Hematopoietic multipotent progenitor cell treated with erythropoietin and hydrocortisone succinate and interleukin-3 and kit ligand, for 15 days (in vitro differentiated cells): Measurements from ENCODE around the gene DLX1.
A peak's percentile ranks its signal among the peaks of the same experiment; 100 is the strongest.

Experiments
- DNase-seq: peaks from one replicate; pipeline ENCODE4 v3.0.0-alpha.2; 2015; ENCODE audit warnings: low spot score

DLX1 gene

DNA sequence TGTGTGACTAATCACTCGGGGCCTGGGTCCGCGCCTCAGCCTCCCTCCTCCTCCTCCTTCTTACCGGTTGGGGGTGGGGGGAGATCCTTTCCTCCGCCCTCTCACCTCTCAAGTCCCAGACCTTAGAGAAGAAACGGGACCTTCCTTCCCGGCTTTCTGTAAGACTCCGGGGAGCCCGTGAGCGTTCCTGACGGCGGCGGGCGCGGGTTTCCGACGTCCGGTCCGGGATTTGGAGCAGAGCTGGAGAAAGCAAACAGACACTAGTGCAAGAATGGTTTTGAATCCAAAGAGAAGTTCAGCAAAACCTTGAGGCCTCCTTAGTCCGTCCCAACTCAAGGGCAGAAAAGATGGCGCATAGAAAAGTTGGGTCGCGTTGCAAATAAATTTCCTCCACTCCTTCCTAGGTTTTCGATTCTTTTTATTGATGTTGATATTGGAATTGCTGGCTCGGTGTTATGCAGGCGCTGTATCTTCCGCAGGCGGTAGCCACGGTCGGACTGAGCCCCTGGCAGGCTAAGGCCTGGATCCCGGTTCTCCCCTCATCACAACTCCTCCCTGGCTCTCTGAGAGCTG lies 2.0 kb downstream of the DLX1 start:
- DNase-seq: no peak

DNA sequence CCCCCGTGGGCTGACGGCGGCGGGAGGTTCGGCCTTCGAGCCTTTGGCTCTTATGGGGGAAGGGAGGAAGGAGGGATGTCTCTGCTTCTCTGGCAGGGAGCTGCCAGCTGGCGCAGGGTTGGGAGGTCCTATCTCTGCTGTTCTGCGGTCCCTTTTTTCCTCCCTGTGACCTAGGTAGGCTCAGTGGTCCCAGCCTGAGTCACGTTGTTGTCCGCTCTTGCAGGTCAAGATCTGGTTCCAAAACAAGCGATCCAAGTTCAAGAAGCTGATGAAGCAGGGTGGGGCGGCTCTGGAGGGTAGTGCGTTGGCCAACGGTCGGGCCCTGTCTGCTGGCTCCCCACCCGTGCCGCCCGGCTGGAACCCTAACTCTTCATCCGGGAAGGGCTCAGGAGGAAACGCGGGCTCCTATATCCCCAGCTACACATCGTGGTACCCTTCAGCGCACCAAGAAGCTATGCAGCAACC lies 2.5 kb downstream of the DLX1 start:
- DNase-seq: no peak

DNA sequence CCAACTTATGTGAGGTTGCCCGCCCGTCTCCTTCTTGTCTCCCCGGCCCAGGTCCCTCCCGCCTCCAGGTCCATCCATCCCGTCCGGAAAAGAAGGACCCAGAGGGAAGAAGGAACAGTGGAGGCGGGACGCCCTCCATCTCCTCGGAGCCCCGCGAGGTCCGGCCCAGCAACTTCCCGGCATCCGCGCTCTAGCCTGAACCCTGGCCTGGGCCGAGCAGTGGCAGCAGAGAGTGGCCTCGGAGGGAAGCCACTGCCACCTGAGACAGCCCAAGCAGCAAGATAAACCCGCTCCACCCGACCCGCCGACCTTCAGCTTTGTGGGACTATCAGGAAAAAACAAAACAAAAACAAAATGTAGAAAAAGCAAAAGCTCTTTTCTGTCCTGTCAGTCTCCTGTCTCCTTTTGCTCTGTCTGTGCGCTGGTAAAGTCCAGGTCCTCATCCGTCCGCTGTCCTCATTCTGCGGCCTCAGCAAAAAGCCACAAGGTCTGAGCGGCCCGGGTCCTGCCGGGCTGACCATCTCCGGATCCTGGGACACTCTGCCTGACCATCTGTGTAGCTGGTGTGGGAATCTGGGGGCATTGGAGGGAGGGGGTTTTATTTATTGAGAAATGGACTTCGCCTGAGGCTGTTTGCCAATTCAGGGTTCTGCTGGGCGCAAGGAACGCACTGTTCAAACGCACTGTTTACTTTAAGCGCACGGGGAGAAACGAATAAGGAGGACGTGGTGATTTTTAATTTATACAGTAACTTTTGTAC lies 3.1 kb downstream of the DLX1 start:
- no peak for DNase-seq

DNA sequence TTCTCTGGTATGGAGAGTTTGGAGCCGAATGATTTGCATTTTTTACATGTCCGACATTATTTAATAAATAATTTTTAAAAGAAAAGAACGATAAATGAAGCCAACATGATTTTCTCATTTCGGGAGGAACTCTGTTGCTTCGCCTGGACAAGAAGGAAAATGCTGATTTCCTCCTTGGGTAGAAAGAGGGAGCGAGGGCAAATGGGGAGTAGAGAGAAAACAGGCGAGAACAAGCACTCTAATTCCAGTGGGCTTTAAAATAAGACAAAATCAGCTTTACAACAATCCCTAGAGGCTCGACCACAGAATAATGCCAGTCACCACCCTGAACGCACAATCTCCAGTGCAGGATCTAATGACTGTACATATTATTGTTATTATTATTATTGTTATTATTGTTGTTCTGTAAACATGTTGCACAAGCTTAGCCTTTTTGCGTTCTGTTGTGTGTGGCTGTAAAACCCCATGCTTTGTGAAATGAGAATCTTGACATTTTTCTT lies 3.7 kb downstream of the DLX1 start:
- no peak for DNase-seq

DNA sequence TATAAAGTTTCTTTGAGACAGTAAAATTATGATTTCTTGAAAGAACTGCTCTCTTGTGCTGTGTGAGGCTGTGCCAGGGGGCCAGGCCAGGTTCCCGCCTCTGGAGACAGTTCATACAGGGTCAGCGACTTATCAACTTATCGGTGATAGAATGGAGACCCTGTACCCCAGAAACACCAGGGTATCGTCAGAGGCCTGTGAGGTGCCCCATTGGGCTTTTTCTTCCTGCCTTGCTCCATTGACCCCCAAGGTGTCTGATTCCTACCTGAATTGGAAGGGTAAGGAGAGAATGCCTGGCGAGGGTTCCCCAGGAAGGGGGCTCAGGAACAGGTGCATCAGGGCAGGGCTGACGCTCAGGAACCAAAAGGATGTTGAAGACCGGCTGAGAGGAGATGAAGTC lies 4.3 kb downstream of the DLX1 start:
- DNase-seq: no peak

DNA sequence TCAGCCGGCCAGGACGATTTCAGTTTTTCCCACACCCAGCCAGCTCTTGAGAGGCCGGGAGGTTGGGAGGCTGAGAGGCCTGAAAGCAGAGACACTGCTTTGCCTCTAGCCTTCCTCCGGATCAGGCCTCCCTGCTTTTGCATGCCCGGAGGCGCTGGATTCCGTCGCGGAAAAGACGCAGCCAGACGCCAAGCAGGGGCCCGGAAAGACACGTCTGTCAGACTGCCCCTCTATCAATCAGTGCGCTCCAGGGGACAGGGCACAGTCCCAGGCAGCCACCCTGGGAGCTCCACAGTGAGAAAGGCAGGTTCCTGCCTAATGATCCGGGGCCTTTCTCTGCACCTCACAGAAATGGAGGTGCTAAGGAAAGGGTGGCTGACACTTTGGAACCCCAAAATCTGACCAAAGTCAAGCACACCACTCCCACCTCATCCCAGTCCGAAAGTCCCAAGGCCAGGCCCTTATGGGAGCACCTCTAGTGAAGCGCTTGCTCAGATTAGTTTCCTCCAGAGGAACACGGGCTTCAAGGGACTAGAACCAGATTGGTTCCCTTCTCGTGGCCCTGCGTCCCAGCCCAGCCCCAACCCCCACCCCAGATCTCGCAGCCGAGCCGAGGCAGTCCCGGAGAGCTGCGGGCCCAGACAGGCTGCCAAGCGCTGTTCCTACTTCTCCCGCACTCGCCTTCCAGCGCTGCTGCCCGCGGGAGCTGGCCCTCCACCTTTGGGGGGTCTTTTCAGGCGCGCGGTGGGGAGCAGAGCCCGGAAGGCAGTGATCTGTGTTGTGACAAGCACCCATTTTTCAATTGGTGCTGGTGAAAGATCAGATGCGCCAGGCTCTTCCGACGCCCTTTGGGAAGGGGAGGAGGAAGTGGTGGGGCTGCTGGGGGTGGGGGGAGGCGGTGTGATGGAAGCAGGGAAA lies 5.0 kb downstream of the DLX1 start:
- DNase-seq: no peak

DNA sequence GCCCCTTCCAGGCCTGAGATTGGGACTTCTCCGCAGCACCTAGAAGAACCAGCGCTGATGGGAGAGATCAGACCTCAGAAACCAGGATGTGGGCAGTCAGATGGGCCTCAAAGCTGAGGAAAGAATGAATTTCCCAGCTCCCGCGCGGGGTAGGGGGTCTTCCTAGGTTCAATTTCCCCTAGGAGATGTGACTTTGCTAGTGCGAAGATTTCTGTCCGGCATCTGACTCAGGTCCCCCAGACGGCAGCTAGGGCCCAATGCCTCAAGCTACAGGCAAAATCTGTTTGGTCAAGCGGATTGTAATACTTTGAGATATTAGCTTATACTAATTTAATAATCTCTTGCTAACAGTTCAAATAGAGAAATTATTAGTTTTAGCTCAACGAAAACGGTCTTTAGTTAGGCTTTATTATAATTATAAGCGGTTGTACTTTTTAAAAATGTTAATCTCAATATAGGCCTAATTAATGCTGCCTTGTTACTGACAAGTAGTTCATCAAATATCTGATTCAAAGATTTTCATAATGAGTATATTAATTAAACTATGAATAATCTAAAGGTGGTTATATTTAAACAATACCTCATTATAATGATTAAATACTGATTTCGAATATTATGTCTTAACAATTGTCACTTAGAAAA lies 5.8 kb downstream of the DLX1 start:
- DNase-seq: no peak

DNA sequence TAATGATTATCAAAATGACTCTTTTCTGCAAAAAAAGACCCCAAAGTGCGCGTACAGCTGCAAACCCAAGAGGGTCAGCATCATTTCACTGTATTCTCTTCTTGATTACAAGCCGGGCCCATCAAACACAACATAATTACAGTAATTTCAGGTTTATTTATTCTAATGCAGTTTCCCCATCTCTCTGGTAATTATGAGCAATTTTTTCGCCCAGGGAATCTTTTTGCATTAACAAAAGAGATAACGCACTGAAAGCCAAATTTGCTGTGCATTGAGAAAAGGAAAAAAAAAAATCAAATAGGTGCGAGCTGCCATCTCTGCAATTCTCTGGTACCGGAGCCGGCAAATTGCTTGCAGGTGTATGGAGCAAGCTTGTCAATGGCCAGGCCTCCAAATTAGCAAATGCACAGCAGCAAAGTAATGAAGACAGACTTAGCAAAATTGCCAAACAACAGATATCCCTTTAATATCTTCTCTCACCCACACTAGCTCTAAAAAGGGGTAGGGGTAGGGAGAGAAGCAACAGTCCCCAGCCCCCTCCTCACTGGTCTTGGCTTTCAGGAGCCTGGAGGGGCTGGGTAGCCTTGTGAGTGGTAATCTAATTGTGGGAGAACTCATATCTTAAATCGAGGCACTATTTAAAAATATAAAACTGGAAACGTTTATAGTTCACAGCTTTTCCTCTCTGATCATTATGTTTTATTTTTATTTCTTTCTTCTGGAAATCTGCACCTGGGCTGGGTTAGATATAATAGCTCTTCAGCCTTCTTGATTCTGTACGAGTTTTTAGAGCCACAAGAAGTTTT lies 6.7 kb downstream of the DLX1 start:
- no peak for DNase-seq

DNA sequence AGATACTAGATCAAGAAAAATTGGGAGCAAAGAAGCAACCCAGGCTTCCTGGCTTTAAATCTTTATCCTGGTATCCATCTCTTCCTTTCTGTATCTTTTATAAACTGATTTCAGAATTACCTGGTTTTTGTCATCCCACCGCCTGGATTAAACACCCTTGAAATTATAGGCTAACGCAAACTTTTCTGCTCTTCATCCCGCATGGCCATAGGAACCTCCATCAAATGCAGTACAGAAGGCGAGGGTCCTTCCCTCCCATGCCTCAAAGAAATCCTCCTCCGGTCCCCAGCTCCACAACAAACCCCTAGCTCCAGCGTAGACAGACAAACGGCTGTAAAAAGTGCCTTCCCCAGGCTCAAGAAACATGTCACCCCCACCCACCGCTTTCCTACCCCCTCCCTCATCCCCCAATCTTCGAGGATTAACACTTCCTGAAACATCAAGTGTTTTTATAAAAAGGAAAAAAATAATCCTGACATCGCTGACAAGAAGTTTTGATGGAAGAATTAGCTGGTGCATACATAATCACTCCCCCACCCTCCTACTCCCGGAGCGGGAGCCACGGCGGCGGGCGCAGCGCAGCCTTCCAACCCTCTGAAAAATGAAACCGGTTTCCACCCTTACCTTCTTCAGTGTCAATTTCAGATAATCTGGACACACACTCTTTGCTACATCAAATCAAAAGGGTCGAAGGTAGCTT lies 7.6 kb downstream of the DLX1 start:
- no peak for DNase-seq

DNA sequence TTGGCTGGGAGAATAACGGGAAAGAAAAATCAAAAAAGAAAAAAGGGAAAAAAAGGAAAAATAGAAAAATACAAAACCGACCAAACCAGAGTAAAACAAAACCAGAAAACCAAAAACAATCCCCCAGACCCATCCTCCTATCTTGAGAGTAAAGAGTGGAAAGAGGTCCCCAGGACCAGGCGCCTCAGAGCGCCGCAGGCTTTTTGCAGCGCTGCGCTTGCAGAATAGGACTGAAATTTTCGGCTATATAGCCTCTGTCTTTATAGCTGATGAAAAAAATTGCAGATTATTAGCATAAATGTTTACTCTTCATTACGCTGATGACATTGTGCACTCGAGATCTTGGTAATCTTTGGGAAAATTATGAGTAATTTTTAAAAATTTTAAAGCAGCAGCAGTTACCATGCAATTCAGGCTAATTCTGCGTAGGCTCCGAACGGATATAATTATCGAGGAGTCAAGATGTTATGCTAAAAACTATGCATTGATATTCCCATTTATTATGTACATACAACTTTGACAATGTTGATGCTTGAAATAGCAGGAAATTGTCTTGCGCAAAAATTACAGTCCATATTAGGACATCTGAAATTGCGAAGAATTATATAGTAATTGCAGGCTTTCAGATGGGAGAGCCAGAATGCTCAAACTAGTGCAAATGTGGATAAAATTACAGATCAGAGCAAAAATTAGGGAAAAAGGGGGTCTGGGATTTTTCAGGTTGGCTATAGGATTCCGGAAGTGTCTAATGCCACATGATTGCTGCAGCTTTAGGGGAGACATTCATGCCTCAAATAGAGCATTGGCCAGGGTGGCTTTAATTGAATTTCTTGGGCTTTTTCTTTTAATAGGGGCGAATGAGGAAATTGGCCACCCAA lies 8.3 kb downstream of the DLX1 start:
- DNase-seq: no peak

DNA sequence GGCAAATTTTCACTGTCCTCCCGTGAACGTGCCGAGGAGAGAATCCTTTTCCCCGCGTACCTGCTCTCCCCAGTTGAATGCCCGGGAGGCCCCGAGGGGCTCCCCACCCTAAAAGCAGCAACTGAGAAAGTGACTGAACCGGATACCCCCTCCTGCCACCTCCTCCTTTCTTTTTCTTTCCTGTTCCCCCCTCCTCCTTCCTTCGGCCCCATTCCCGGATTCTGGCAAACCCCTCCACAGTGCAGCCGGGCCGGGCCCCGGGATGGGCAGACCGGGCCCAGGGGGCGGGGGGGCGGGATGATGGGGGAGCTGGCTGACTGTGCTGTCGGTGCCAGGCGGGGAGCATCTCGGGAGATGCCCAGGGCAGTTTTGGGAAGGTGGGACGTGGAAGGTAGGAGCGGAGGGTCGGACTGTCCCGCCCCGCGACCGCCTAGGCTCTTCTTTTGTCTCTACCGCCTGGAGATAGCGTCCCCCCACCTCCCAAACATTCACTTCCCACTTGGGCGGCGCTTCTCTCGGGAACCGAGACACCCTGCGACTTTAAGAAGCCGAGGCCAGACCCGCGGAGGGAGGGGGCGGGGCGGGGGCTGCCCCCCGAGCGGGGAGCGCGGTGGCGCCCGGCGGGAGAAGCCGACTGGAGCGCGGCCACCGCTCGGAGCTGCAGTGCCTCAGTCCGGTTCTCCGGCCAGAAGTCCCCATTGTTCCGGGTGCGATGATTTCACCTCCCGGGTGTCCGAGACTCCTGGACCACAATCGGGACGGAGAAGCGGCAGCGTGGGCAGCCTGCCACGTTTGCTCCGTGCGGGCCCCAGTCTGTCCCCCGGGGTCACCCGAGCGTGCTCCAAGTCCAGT lies 9.2 kb downstream of the DLX1 start:
- no peak for DNase-seq

DNA sequence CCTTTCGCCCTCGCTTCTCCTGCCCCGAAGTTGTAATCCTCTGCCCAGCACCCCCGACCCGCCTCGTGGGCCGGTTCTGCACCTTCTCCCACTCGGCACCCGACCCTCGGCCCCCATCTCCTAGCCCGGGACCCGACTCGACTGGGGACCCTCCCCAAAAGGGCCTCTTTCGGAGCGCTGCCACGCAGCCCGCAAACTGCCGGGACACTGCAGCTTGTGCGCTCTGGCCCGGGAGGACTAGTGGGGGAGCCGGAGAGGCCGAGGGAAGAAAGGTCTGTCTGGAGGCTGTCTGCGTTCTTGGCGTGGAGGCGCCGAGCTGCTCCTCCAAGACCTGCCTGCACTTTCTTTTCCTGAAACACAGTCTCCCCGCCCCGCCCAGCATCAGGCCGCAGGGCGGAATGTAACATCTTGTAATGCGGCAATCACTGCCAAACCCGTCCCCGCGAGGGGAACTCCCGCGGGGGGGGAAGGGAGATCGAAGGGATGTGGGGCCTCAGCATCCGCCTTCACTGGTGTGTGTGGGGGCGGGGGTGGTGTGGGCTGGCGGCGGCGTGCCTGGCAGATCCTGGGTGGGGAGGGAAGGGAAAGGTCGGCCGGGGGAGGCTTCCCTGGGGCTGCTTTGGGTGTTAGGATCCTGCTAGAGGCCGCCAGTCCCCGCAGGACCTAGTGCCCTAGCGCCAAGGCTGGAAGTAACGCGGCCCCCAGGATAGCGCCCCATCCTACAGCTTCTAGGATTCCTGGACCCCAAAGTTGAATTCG lies 10.0 kb downstream of the DLX1 start:
- no peak for DNase-seq

DNA sequence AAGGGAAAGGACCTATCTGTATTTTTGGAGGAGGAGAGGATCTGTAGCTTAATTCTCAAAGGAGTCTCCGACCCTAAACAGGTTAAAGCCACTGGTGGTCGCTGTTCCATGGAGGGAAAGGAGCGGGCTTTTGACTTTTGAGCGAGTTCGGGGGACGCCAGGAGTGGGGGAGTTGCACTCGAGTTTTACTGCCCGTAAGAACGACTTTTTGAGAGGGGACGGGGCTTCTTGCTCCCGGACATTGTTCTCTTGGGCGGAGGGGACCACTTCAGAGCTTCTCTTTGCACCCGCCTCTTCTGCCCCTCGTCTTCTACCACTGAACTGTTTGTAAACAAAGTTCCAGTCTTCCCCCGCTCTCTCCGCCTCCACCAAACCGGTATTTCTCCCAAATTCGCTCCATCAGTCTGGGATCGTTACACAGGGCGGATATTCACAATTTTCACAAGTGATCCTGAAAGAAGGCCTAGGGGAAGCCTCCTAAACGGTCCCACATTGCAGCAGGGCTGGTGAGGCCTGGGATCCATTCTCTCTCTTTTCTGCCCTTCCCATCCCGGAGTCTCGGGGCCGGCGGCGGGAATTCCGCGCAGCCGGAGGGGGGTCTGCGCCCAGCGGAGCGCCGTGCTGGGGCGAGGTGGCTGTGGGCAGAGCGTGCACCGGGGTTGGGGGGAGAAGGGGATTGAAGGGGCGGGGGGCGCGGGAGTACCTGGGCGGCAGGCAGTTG lies 10.8 kb downstream of the DLX1 start:
- DNase-seq: no peak

DNA sequence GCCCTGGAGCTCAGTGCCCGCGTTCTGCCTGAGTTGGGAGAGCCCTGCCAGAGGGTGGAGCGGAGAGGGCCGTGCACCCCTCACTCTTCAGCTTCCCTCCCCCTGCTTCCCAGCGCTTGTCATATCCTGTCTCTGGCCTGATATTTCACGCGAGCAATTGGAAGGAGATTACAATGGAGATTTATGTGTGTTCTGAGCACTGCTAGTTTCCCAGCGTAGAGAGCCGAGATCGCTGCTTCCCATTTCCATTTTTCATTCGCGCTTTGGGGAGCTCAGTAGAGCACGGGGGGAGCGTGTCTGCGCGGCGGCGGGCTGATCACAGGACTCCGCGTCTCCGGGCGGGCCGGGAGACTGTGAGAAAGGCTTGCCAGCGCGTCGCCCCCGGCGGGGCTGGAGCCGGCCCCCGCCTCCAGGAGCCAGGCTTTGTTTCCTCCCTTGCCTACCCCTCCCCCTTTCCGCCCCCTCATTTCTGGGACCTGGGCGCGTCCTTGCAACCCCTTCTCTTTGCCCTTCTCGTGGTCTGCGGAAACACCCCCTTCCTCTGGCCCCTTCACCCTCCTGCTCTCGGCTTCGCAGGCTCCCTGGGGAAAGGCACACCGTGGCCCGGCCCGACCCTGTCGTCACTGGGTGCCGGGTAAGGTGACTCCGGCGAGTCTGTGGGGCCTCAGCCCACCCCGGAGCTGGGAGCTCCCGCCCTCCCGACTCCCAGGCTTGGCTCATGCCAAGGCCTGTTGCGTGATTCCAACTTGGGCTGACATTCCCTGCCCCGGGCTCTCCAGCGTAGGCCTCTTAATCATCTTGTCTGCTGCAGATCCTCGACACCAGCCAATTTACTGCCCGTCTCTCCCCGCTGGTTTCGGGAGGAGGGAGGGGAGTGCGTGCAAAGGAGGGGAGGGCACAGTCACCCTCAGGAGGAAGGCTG lies 11.6 kb downstream of the DLX1 start:
- DNase-seq: no peak

DNA sequence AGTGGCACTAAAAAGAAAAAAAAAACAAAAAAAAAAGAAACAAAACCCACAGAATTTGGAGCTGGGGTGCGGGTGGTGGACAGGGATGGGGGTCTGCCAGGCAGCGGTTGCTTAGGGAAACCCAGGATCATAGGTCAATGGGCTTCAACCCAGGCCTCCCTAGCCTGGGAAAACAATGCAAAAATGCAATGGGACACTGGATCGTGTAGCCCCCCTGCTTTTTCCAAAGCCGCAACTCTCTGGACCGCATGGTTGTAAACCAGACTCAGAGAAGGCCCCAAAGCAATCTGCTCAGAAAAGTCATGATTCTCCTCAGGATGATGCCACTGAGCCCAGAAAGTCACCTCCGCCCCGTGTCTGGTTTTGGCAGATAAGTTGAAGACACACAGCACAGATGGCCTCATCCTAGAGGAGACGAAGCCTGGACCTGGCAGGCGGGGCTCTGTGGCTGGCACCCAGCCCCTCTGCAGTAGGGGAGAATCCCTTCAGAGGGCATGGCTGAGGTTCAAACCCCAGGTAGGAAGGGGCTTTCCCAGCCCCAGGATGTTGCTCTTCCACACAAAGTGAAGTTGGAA lies 12.3 kb downstream of the DLX1 start:
- DNase-seq: peak; percentile 73

DNA sequence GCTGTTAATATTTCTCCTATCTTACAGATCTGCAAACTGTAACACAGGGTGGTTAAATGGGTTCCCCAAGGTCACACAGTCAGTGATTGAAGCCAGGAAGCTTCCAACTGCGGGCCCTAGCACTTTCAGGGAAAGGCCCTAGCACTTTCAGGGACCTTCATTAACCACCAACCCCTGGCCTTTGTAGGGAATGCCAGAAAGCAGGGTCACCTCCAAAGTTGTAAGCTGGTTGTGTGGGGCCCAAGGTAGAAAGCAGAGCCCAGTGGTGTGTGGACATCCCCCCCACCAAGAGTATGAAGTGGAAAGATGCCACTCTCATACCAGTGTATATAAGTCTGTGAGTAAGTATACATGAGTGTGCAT lies 13.0 kb downstream of the DLX1 start:
- no peak for DNase-seq
